Mucosa of rectum (tissue), 2 donors: ENCODE results near the gene RAD17.

ENCODE experiments used
- H3K27ac ChIP-seq, 2 donors: one replicate each; pipeline ENCODE4 v1.7.0; 2013; ENCODE audit warnings: inconsistent platforms in 2 of 2, low read depth in 2 of 2, low read length in 2 of 2
- H3K27me3 ChIP-seq, 2 donors: one replicate each; pipeline ENCODE4 v1.7.0; 2013; ENCODE audit warnings: low read length in 2 of 2; ENCODE audit not compliant: control insufficient read depth in 2 of 2, insufficient read depth in 2 of 2
- H3K36me3 ChIP-seq, 2 donors: one replicate each; pipeline ENCODE4 v1.7.0; 2013; ENCODE audit warnings: low read length in 2 of 2; ENCODE audit not compliant: control insufficient read depth in 2 of 2, insufficient read depth in 2 of 2
- H3K4me1 ChIP-seq, 2 donors: one replicate each; pipeline ENCODE4 v1.7.0; 2013; ENCODE audit warnings: low read length in 2 of 2, mild to moderate bottlenecking in 1 of 2; ENCODE audit not compliant: control insufficient read depth in 2 of 2, insufficient read depth in 2 of 2
- H3K4me3 ChIP-seq, 2 donors: one replicate each; pipeline ENCODE4 v1.7.0; 2013; ENCODE audit warnings: low read length in 2 of 2
- H3K9ac ChIP-seq, 2 donors: one replicate each; pipeline ENCODE4 v1.7.0; 2013; ENCODE audit warnings: low read length in 2 of 2, low read depth in 1 of 2, mild to moderate bottlenecking in 1 of 2
- H3K9me3 ChIP-seq, 2 donors: one replicate each; pipeline ENCODE4 v1.7.0; 2013; ENCODE audit warnings: low read length in 2 of 2; ENCODE audit not compliant: control insufficient read depth in 2 of 2
- donor health status: healthy.
- donor health status: Normal muscosa, but diverticular disease.

Gene RAD17

DNA sequence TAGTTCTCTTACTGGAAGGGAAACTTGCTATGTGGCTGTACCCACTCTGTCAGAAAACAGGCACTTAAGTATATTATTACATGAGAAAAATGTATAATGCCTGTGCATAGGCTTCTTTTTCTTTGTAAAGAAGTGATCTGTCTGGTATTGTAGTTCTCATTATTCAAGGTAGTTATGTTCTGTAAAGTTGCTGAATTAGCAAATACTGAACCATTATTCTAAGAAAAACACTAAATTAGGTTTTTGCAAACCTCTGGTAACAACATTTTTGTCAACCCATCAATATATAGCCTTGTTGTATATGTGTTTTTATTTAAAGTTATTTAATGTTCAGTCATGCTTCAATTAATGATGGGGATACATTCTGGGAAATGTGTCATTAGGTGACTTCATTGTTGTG lies 8.8 kb downstream of the RAD17 start:
- Histone ChIP-seq H3K4me1 (no peaks in the 10 kb centered on the region), H3K4me3 (no peak overlapping the region), H3K27me3 (no peaks in the 10 kb centered on the region), H3K9ac (no peak overlapping the region), H3K36me3 (peaks cover 23 to 31% of the 10 kb centered on the region in 2 donors), H3K9me3 (no peaks in the 10 kb centered on the region), H3K27ac (no peak overlapping the region)

DNA sequence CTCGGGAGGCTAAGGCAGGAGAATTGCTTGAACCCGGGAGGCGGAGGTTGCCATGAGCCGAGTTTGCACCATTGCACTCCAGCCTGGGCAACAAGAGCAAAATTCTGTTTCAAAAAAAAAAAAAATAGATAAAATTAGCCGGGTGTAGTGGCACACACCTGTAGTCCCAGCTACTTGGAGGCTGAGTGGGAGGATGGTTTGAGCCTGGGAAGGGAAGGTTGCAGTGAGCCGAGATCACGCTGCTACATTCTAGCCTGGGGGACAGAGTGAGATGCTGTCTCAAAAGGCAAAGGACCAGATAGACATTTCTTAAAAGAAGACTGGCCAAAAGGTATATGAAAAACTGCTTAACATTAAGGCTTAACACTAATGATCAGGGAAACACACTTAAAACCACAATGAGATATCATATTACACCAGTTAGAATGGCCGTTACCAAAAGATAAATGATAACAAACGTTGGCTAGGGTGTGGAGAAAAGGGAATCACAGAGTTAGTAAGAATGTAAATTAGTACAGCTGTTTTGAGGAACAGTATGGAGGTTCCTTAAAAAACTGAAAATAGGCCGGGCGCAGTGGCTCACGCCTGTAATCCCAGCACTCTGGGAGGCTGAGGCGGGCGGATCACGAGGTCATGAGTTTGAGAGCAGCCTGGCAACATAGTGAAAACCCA lies 35.2 kb downstream of the RAD17 start:
- no peak overlapping the region for H3K9ac ChIP-seq
- H3K4me3 ChIP-seq, result no peak overlapping the region
- peaks cover 11 to 14% of the 10 kb centered on the region in 2 donors for H3K36me3 ChIP-seq
- no peaks in the 10 kb centered on the region for H3K4me1 ChIP-seq
- no peak overlapping the region for H3K27ac ChIP-seq
- no peaks in the 10 kb centered on the region for H3K9me3 ChIP-seq
- H3K27me3 ChIP-seq, result no peaks in the 10 kb centered on the region

DNA sequence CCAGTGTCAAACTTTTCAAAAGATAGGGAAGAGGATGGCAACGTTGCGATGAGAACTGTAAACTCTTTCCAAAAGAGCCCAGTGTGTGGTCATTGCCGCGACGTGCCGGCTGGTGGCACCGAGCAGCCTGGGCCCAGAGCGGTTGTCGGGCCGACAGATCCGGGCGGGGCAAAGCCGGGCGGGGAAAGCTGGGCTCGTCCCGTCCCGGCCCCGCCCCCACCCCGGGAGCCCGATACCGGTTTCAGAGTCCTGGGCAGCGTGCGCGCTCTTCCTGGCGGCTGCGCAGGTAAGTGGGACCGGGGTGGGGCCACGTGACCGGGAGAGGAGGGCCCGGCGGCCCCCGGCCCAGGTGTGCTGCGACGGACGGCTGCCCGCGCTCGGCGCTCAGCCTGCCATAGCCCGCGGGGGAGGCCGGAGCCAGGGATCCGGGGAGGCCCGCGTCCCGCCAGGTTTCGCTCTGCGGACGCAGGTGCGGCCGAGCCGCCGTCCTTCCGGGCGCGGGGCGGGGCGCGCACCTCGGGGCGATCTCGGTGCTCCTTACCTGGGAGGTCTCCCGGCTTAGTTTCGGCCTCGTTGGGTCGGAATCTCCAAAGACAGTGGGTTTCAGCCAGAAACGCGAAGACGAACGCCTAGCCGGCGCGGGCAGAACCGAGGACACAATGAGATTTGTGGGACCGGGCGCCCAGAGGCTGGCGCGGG lies 45.4 kb downstream of the RAD17 start, which contains the start of gene MARVELD2:
Gene MARVELD2, plus strand, starts transcription at position 232 of the 699 bp plus-strand sequence. CDS start 4,270 bp downstream, outside the sequence.
- H3K36me3 ChIP-seq, result peaks cover 7 to 19% of the 10 kb centered on the region in 2 donors
- H3K27ac ChIP-seq, result peak within 1 kb of the TSS; percentile 85 to 94
- peak within 1 kb of the TSS; percentile 84 to 85 for H3K4me3 ChIP-seq
- no peaks in the 10 kb centered on the region for H3K27me3 ChIP-seq
- H3K9me3 ChIP-seq, result no peaks in the 10 kb centered on the region
- peak within 1 kb of the TSS; percentile 88 to 96 for H3K9ac ChIP-seq
- peaks cover 6 to 11% of the 10 kb centered on the region in 2 donors for H3K4me1 ChIP-seq

DNA sequence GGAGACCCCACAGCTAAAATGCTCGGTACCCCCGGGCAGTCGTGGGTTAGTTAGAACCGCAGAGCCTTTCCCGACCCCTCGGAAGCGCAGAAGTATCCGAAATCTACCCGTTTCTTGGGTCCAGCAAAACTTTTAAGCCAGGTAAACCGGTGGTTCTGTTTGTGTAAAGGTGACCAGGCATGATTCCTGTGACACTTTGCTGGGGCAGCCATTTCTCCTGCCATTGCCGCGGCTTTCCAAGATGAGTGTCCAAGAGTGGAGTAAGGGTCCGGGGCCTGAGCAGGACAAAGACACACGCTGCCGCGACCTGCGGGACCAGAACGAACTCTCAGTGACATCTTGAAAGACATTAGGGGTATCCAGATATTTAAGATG lies 46.0 kb downstream of the RAD17 start:
- Histone ChIP-seq H3K9me3 (no peaks in the 10 kb centered on the region), H3K4me1 (peaks cover 6 to 11% of the 10 kb centered on the region in 2 donors), H3K27ac (peak overlapping the region; percentile 85 to 94), H3K36me3 (peaks cover 7 to 20% of the 10 kb centered on the region in 2 donors), H3K9ac (peak overlapping the region; percentile 88 to 96), H3K4me3 (peak overlapping the region; percentile 84 to 85), H3K27me3 (no peaks in the 10 kb centered on the region)

DNA sequence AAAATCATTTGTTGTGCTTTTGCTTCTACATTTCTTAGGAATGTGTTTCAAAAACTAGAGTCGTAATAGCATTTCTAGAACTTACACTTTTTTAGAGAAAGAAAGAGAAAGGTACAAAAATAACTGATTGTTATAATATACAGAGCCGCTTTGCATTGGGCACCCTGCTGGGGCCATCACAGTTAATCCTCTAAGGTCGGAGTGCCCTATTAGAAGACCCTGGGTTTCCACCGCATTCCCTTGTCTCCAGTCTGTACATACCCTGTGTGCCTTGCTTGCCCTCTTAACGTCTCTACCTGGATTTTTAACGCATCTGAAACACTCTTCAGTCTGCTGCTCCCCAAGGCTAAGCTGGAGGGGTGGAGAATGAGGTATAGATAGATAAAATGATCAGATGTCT lies 46.6 kb downstream of the RAD17 start:
- H3K4me3 ChIP-seq, result peak overlapping the region; percentile 84 to 85
- peak overlapping the region; percentile 88 to 96 for H3K9ac ChIP-seq
- no peaks in the 10 kb centered on the region for H3K9me3 ChIP-seq
- peak overlapping the region; percentile 85 to 94 for H3K27ac ChIP-seq
- H3K4me1 ChIP-seq, result peaks cover 6 to 11% of the 10 kb centered on the region in 2 donors
- peaks cover 7 to 19% of the 10 kb centered on the region in 2 donors for H3K36me3 ChIP-seq
- no peaks in the 10 kb centered on the region for H3K27me3 ChIP-seq

DNA sequence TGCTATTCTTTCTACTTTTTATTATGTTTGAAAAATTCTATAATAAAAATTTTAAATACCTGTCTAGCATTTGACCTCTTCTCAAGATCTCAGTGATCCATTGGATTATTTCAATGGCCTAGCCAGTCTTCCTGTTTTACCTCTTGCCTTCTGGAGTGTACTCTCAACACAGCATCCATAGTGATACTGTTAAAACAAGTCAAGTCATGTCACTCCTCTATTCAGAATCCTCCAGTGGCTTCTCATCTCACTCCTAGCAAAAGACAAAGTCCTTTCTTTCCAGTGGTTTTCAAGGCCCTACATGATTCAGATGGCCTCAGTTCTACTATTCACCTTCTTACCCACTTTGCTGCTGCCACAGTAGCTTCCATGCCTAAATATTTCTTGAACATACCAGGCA lies 47.1 kb downstream of the RAD17 start:
- Histone ChIP-seq H3K4me3 (peak overlapping the region in 1 of 2 donors; percentile 84), H3K27me3 (no peaks in the 10 kb centered on the region), H3K36me3 (peaks cover 7 to 14% of the 10 kb centered on the region in 2 donors), H3K9me3 (no peaks in the 10 kb centered on the region), H3K27ac (peak overlapping the region in 1 of 2 donors; percentile 94), H3K4me1 (peaks cover 6 to 11% of the 10 kb centered on the region in 2 donors), H3K9ac (no peak overlapping the region)

DNA sequence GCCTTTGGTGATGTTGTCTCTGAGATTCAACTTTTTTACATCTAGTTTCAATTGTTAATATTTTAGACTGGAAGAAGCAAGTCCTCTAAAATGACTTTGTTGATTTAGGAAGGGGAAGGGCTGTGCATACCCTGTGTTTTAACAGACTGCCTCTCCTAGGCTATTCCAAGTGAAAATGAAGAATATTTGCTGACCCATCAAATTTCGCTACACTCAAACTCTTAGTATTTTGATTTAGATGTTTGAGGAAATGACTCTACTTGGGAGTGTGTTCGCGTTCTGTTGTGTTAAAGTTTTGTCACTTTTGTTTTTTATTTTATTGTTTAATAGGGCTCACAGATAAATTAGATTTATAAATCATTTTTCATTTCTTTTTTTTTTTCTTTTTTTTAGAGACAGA lies 48.9 kb downstream of the RAD17 start:
- H3K27me3 ChIP-seq, result no peaks in the 10 kb centered on the region
- no peak overlapping the region for H3K27ac ChIP-seq

DNA sequence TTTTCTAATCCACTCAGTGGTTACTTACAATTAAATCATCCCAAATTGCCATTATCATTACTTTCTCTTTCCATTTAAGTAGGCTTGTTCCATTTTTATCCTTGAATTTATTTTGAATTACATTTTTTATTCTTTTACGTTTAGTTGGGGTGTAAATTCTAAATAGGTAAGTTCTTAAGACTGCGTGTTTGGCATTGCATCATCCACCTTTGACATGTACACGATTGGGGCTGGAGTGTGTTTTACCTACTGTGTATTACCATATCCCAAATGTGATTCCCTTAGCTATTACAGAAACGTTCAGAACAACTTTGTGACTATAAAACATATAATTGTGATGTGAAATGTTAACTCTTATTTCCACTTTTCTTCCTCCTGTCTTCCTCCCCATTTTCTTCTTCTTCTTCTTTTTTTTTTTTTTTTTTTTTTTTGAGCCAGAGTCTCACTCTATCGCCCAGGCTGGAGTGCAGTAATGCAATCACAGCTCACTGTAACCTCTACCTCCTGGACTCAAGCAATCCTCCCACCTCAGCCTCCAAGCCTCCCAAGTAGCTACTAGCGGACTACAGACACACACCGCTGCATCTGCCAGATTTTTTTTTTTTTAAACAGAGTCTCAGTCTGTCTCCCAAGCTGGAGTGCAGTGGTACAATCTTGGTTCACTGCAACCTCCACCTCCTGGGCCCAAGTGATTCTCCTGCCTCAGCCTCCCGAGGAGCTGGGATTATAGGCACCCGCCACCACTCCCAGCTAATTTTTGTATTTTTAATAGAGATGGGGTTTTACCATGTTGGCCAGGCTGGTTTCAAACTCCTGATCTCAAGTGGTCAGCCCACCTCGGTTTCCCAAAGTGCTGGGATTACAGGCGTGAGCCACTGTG lies 62.0 kb downstream of the RAD17 start:
- Histone ChIP-seq H3K36me3 (peaks cover 5 to 8% of the 10 kb centered on the region in 2 donors), H3K4me1 (no peaks in the 10 kb centered on the region), H3K9ac (no peak overlapping the region), H3K4me3 (no peak overlapping the region), H3K9me3 (no peaks in the 10 kb centered on the region), H3K27me3 (no peaks in the 10 kb centered on the region), H3K27ac (no peak overlapping the region)

More for the DNA sequence above, 48.9 kb downstream of the RAD17 start:
- Histone ChIP-seq H3K4me3 (no peak overlapping the region), H3K9me3 (no peaks in the 10 kb centered on the region), H3K36me3 (peaks cover 7 to 10% of the 10 kb centered on the region in 2 donors), H3K4me1 (peaks cover 6 to 11% of the 10 kb centered on the region in 2 donors), H3K9ac (no peak overlapping the region)

DNA sequence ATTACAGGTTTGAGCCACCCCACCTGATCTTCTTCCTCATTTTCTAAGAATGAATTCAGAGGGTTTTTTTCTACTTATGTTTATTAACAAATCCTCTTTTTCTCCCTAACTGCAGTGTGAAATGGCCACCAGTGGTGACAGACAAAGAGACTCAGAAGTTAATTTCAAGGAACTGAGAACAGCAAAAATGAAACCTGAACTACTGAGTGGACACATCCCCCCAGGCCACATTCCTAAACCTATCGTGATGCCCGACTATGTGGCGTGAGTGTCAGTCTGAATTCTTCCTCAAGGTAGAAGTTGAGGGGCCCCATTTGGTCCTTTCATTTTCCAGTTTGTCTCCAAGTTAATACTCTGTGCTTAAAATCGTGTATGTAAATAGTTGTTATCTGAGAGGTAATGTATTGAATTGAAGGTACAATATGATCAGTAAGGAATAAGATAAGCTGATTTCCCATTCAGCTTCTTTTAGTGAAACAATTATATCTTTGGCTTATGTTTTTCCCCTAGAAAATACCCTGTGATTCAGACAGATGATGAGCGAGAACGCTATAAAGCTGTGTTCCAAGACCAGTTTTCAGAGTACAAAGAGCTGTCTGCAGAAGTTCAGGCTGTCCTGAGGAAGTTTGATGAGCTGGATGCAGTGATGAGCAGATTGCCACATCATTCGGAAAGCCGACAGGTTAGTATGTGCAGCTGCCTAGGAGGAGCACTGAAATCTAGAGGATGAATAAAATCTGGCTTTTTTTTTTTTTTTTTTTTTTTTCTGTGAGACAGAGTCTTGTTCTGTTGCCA lies 63.0 kb downstream of the RAD17 start:
- H3K4me3 ChIP-seq, result no peak overlapping the region
- peaks cover 7 to 8% of the 10 kb centered on the region in 2 donors for H3K36me3 ChIP-seq
- H3K27ac ChIP-seq, result no peak overlapping the region
- H3K9me3 ChIP-seq, result no peaks in the 10 kb centered on the region
- H3K27me3 ChIP-seq, result no peaks in the 10 kb centered on the region
- H3K4me1 ChIP-seq, result no peaks in the 10 kb centered on the region
- H3K9ac ChIP-seq, result no peak overlapping the region
